ENCODE measurements around the gene LRRFIP1. TPM values are rescaled to one million over a fixed set of nuclear protein-coding genes. Genes with fewer than 3 reads are reported as not detected.

The LRRFIP1 gene
- total RNA-seq, 2 donors from 2014 or later: 66.1 to 73.1 TPM

GRCh38 chr2:237732790-237733381 is 105.5 kb downstream of the LRRFIP1 start:
- H3K4me3 ChIP-seq: no peak overlapping the region
- H3K27me3 ChIP-seq (replicated peaks; ENCODE audit: insufficient read depth): no peaks in the 10 kb centered on the region
- intact Hi-C loops (cut with DNase I): no loop called here
- H3K9me3 ChIP-seq: no peaks in the 10 kb centered on the region
- WGBS: 43% methylated on average over 13 of the region's 13 CpGs
- H3K27ac ChIP-seq: peak overlapping the region; percentile 83 to 86
- TF ChIP-seq CTCF (IDR thresholded peaks at IDR 0.05) (no peak), POLR2AphosphoS5 (IDR thresholded peaks at IDR 0.05) (peak; percentile 10), POLR2A (IDR thresholded peaks at IDR 0.05) (no peak)
- H3K36me3 ChIP-seq: no peaks in the 10 kb centered on the region
- H3K4me1 ChIP-seq (replicated peaks): peaks cover 44% of the 10 kb centered on the region
- DNase-seq (ENCODE audit: low spot score): peak; percentile 54

DNA sequence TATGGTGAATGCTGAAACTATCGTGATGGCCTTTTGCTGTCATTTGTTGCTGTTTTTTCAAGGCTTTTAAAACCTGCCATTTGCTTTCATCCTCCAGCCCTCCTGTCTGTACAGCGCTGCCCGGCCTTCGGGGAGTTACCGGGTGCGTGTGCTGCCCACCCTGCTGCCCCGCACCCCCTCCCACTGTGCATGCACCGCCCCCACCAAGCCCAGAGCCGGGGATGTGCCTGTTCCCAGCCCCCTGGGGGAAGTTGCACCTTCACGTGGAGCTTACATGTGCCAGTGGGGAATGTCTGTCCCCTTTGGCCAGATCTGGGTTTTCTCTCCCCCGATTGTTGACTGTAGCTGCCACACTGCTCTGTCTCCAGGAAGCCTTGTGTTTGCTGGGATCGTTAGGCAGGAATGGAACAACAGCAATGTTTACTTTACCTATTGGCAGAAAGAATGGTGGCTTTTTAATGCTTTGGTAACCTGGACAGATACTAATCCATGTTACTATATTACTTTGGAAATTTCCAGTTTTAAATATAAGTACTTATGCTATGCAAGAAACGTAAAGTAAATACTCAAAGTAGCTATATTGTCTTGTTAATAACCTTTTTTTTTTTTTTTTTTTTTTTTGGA is 106.4 kb downstream of the LRRFIP1 start:
- no peaks in the 10 kb centered on the region for H3K36me3 ChIP-seq
- peak overlapping the region in 1 of 2 donors; percentile 12 for H3K4me3 ChIP-seq
- peak; percentile 76 for DNase-seq (ENCODE audit: low spot score)
- no peaks in the 10 kb centered on the region for H3K27me3 ChIP-seq (replicated peaks; ENCODE audit: insufficient read depth)
- 33% methylated on average over 13 of the region's 13 CpGs for WGBS
- H3K27ac ChIP-seq: peak overlapping the region; percentile 83 to 86
- H3K9me3 ChIP-seq: no peaks in the 10 kb centered on the region
- intact Hi-C loops (cut with DNase I): no loop called here
- H3K4me1 ChIP-seq (replicated peaks): peaks cover 44% of the 10 kb centered on the region
- TF ChIP-seq POLR2AphosphoS5 (IDR thresholded peaks at IDR 0.05) (peak; percentile 74), CTCF (IDR thresholded peaks at IDR 0.05) (no peak), POLR2A (IDR thresholded peaks at IDR 0.05) (no peak)

DNA sequence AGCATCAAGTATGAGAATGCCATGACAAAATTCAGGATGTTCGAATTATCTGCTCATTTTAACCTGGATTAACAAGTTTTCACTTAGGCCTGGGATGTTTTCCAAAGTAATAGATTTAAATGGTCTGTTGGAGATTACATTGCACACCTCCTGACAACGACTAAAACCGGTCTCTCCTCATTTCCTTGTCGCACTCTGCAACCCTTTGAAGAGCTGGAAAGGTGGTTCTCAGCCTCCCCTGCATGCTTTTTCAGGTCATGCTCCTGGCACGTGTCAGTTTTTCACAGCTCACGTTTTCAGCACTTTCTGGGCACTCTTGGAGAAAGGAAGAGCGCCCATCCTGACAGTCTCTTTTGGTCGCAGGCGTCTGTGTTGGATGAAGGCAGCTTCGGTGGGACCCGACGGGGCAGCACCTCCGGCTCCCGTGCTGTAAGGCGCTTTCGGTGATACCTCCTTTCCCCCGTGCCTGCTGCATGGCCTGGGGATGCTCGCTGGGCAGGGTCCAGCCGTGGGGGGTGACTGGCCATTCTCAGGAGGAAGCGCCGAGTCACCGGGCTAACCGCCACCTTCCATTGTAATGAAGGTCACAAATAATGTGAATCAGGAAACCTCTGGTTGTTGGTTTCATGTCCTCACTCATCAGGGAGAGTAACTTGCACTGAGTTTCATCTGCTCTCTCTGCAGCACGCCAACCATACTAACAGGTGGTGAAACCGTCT is 107.7 kb downstream of the LRRFIP1 start:
- WGBS: 58% methylated on average over 25 of the region's 25 CpGs
- peaks cover 44% of the 10 kb centered on the region for H3K4me1 ChIP-seq (replicated peaks)
- intact Hi-C loops (cut with DNase I): loop anchor here (5.0 kb wide), 1 partner anchor 43 kb away; no protein-coding TSS in a partner anchor
- peak; percentile 81 for TF ChIP-seq POLR2AphosphoS5 (IDR thresholded peaks at IDR 0.05)
- TF ChIP-seq POLR2A (IDR thresholded peaks at IDR 0.05): no peak
- peak overlapping the region; percentile 83 to 86 for H3K27ac ChIP-seq
- H3K9me3 ChIP-seq: no peaks in the 10 kb centered on the region
- H3K36me3 ChIP-seq: no peaks in the 10 kb centered on the region
- peak; percentile 71 for DNase-seq (ENCODE audit: low spot score)
- H3K4me3 ChIP-seq: no peak overlapping the region
- no peaks in the 10 kb centered on the region for H3K27me3 ChIP-seq (replicated peaks; ENCODE audit: insufficient read depth)

- peak in 3 of 4 experiments; percentile 32 to 57 (median 49) for TF ChIP-seq CTCF (IDR thresholded peaks at IDR 0.05)
- TF ChIP-seq POLR2AphosphoS5 (IDR thresholded peaks at IDR 0.05): no peak
- Histone ChIP-seq H3K36me3 (no peaks in the 10 kb centered on the region), H3K27me3 (replicated peaks; ENCODE audit: insufficient read depth) (no peaks in the 10 kb centered on the region), H3K9me3 (no peaks in the 10 kb centered on the region), H3K4me3 (no peak overlapping the region), H3K4me1 (replicated peaks) (peaks cover 44% of the 10 kb centered on the region), H3K27ac (peak overlapping the region; percentile 83 to 86)
- intact Hi-C loops (cut with DNase I): loop anchor here (5.0 kb wide), 1 partner anchor 43 kb away; no protein-coding TSS in a partner anchor
- DNase-seq (ENCODE audit: low spot score): peak; percentile 68
- WGBS: 28% methylated on average over 8 of the region's 8 CpGs
Observed at GRCh38 chr2:237735798-237736197, 108.4 kb downstream of the LRRFIP1 start.

GRCh38 chr2:237736783-237737182 is 109.4 kb downstream of the LRRFIP1 start:
- WGBS: 74% methylated on average over 12 of the region's 13 CpGs
- Histone ChIP-seq H3K27me3 (replicated peaks; ENCODE audit: insufficient read depth) (no peaks in the 10 kb centered on the region), H3K4me1 (replicated peaks) (peaks cover 44% of the 10 kb centered on the region), H3K9me3 (no peaks in the 10 kb centered on the region), H3K4me3 (no peak overlapping the region), H3K36me3 (no peaks in the 10 kb centered on the region), H3K27ac (peak overlapping the region; percentile 13 to 86)
- TF ChIP-seq POLR2AphosphoS5 (IDR thresholded peaks at IDR 0.05) (no peak), POLR2A (IDR thresholded peaks at IDR 0.05) (no peak), CTCF (IDR thresholded peaks at IDR 0.05) (no peak)
- no peak for DNase-seq (ENCODE audit: low spot score)
- intact Hi-C loops (cut with DNase I): loop anchor here (5.0 kb wide), 1 partner anchor 44 kb away; no protein-coding TSS in a partner anchor

Data from prostate gland (tissue), 2 donors.